K562 (cell line): ENCODE results near the gene KRT77. TPM values are rescaled to one million over a fixed set of nuclear protein-coding genes. Genes with fewer than 3 reads are reported as not detected.

Source experiments
- ATAC-seq: fragments of 200-7000 bp; cut with Tn5 transposase; 3 replicates; pipeline ENCODE4 v1.9.1; 2020; ENCODE audit warnings: moderate library complexity
- BruUV-seq: library from RNA; stranded (reverse); fragments of 400-500 nt; replicated peaks from 2 replicates; lab custom pipeline; 2021; lab: Mats Ljungman, UMichigan
- CTCF ChIA-PET: fragments of 300-600 bp; formaldehyde crosslinking; extraction: SDS; loops from one replicate; lab custom pipeline; 2021; ENCODE audit warnings: low intra/inter-chr PET ratio; lab: Yijun Ruan, JAX
- POLR2A ChIA-PET: fragments of 300-600, 350-650 bp; sonication (Branson Sonifier 250); formaldehyde crosslinking; extraction: SDS; loops from one replicate; lab custom pipeline; 2021; ENCODE audit warnings: antibody characterized with exemption, inconsistent platforms; lab: Yijun Ruan, JAX
- DNase-seq, 4 experiments: peaks; one replicate each; pipeline versions ENCODE4 v3.0.0 to v3.0.0-alpha.2; 2011 to 2018; ENCODE audit warnings: low spot score in 3 of 4, mixed read lengths in 3 of 4; ENCODE audit errors: extremely low read depth in 1 of 4
- FAIRE-seq: peaks from 2 replicates; lab custom pipeline; 2011; peaks lifted over from hg19 to GRCh38; lab: Jason Lieb, UNC
- H2AFZ ChIP-seq: 2 replicates; pipeline ENCODE4 v1.6.0; 2011; ENCODE audit warnings: low read depth, low read length, control low read depth, inconsistent platforms
- H3K27ac ChIP-seq: fragments of 200-600 bp; 3 replicates; pipeline ENCODE4 v1.8.0; 2011; ENCODE audit warnings: low read depth, mild to moderate bottlenecking, control low read depth, inconsistent platforms, low read length, moderate library complexity, mixed read lengths; ENCODE audit errors: extremely low read depth
- H3K27me3 ChIP-seq, 2 experiments: fragments of 300-600 bp in 1 of 2; 2 replicates in 1 of 2; 3 replicates in 1 of 2; pipeline versions ENCODE4 v1.6.0 to v1.8.0; 2011; ENCODE audit warnings: inconsistent platforms in 2 of 2, low read length in 2 of 2, mild to moderate bottlenecking in 1 of 2, mixed read lengths in 1 of 2, moderate library complexity in 1 of 2; ENCODE audit not compliant: control insufficient read depth in 2 of 2, insufficient read depth in 2 of 2
- H3K36me3 ChIP-seq: fragments of 300-600 bp; 3 replicates; pipeline ENCODE4 v1.8.0; 2011; ENCODE audit warnings: mild to moderate bottlenecking, low read length, inconsistent platforms; ENCODE audit not compliant: control insufficient read depth, insufficient read depth
- H3K4me1 ChIP-seq, 2 experiments: fragments of 200-600 bp in 1 of 2; replicated peaks in 1 of 2; 2 replicates in 1 of 2; 3 replicates in 1 of 2; pipeline versions ENCODE4 v1.5.1 to v1.8.0; 2011; ENCODE audit warnings: inconsistent platforms in 2 of 2, low read length in 2 of 2, mild to moderate bottlenecking in 1 of 2, mixed read lengths in 1 of 2, moderate library complexity in 1 of 2; ENCODE audit not compliant: control insufficient read depth in 2 of 2, insufficient read depth in 2 of 2
- H3K4me2 ChIP-seq: 2 replicates; pipeline ENCODE4 v1.6.1; 2011; ENCODE audit warnings: low read length, control low read depth, inconsistent platforms, mixed read lengths; ENCODE audit not compliant: insufficient read depth
- H3K4me3 ChIP-seq: fragments of 200-600 bp; sonication (generic), shearing (Covaris generic); 2 replicates; pipeline ENCODE4 v1.5.1; 2016; ENCODE audit warnings: control low read depth, inconsistent platforms
- H3K79me2 ChIP-seq: fragments of 200-600 bp; 3 replicates; pipeline ENCODE4 v1.8.0; 2011; ENCODE audit warnings: low read length, inconsistent platforms; ENCODE audit not compliant: control insufficient read depth, insufficient read depth
- H3K9ac ChIP-seq, 2 experiments: 2 replicates each; pipeline versions ENCODE4 v1.6.0 to v1.6.1; 2011; ENCODE audit warnings: low read depth in 2 of 2, low read length in 2 of 2, control low read depth in 1 of 2, inconsistent platforms in 1 of 2, mild to moderate bottlenecking in 1 of 2, mixed read lengths in 1 of 2; ENCODE audit not compliant: insufficient read depth in 1 of 2
- H3K9me1 ChIP-seq: one replicate; pipeline ENCODE4 v1.6.0; 2011; ENCODE audit warnings: inconsistent platforms, mild to moderate bottlenecking, low read length, moderate library complexity; ENCODE audit not compliant: control insufficient read depth, insufficient read depth
- H3K9me3 ChIP-seq: replicated peaks from 2 replicates; pipeline ENCODE4 v1.5.1; 2011; ENCODE audit warnings: low read depth, low read length, inconsistent platforms; ENCODE audit not compliant: control insufficient read depth, insufficient read depth
- H4K20me1 ChIP-seq: replicated peaks from 2 replicates; pipeline ENCODE4 v1.6.1; 2011; ENCODE audit warnings: low read length, inconsistent platforms, mixed read lengths; ENCODE audit not compliant: control insufficient read depth, insufficient read depth
- DLX4 ChIP-seq: fragments of 250-450 bp; sonication (Bioruptor Pico); IDR thresholded peaks from 2 replicates; pipeline ENCODE4 v1.6.1; 2021; ENCODE audit warnings: mild to moderate bottlenecking
- SREBF1 ChIP-seq: fragments of 150-350 bp; IDR thresholded peaks from 2 replicates; pipeline ENCODE4 v1.6.1; 2014; ENCODE audit warnings: antibody characterized with exemption, low read depth, low read length, borderline replicate concordance
- STAT5B ChIP-seq: fragments of 250-450 bp; sonication (Bioruptor Pico); IDR thresholded peaks from 2 replicates; pipeline ENCODE4 v1.8.0; 2021; ENCODE audit warnings: mild to moderate bottlenecking, inconsistent platforms
- ZNF263 ChIP-seq: sonication (generic); formaldehyde crosslinking; IDR thresholded peaks from 2 replicates; pipeline ENCODE4 v1.8.0; 2022; ENCODE audit warnings: mild to moderate bottlenecking, missing genetic modification reagents, borderline replicate concordance
- ZNF445 ChIP-seq: fragments of 250-450 bp; sonication (Bioruptor Pico); IDR thresholded peaks from 2 replicates; pipeline ENCODE4 v1.4.0; 2020; ENCODE audit warnings: low read depth, mild to moderate bottlenecking, moderate library complexity
- in situ Hi-C: fragments of 300-500 bp; cut with MboI; formaldehyde crosslinking; loops from 4 replicates; pipeline ENCODE4 v1.15.0; 2018; ENCODE audit warnings: inconsistent platforms, mixed read lengths
- intact Hi-C: fragments of 100-400 bp; cut with micrococcal nuclease; formaldehyde crosslinking; loops from 2 replicates; pipeline ENCODE4 v1.14.2; 2022
- polyA plus RNA-seq, 8 experiments: library from polyadenylated mRNA; depleted of rRNA in 4 of 8; stranded (reverse) in 5 of 8; unstranded in 3 of 8; fragments of >200 nt; fragmentation: Nextera tagmentation in 2 of 8; fragmentation: Illumina TruSeq in 1 of 8; extraction: Ambion mirVana in 2 of 8; extraction: Trizol in 1 of 8; gene quantifications; 2 replicates each; pipeline versions ENCODE4 v1.2.1 to v1.2.3, GENCODE V29; 2011 to 2014; ENCODE audit warnings: inconsistent platforms in 1 of 8, missing spikeins in 1 of 8
- total RNA-seq, 7 experiments: library from RNA; depleted of rRNA in 6 of 7; stranded (reverse); fragments of >200 nt in 6 of 7; fragmentation: Illumina TruSeq in 2 of 7; extraction: Trizol in 2 of 7; gene quantifications; 2 replicates each; pipeline versions ENCODE4 v1.2.1 to v1.2.3, GENCODE V29; 2011 to 2021; ENCODE audit warnings: low replicate concordance in 1 of 7

The KRT77 gene
- total and polyA plus RNA-seq, 9 of the 15 experiments (the other 6 are each of a cell fraction or from before 2014, with no cell fraction given), result not detected

- no peak for TF ChIP-seq DLX4 (CRISPR knock-in tag)
- TF ChIP-seq ZNF445 (CRISPR knock-in tag), result no peak
- TF ChIP-seq SREBF1, result no peak
These were observed 13.4 kb downstream of the KRT77 start (continued) for GRCh38 chr12:52689936-52690335.

- Histone ChIP-seq H3K79me2 (no peaks in the 10 kb centered on the region), H4K20me1 (peaks cover 4% of the 10 kb centered on the region; the same call in 1 of the 2 replicates), H2AFZ (no peak overlapping the region), H3K4me2 (no peak overlapping the region), H3K27me3 (peaks cover 6 to 36% of the 10 kb centered on the region in 2 experiments; a peak in 4 of 5 replicates), H3K4me3 (no peak overlapping the region), H3K36me3 (no peaks in the 10 kb centered on the region), H3K9me3 (no peaks in the 10 kb centered on the region), H3K9ac (no peak overlapping the region), H3K9me1 (no peaks in the 10 kb centered on the region), H3K4me1 (peaks cover 0 to 10% of the 10 kb centered on the region in 2 experiments; a peak in 1 of 5 replicates), H3K27ac (no peak overlapping the region)
- ChIA-PET CTCF (no interaction called here), POLR2A (no interaction called here)
- DNase-seq (no peak), FAIRE-seq (no peak), ATAC-seq (no peak)
- in situ Hi-C loops, result no loop called here
- intact Hi-C loops, result no loop called here
- no TSS peak for BruUV-seq
- TF ChIP-seq ZNF263 (0 out of 2 replicates have a peak, but pooled peaks have one; percentile 31), STAT5B (CRISPR knock-in tag) (no peak)
These were observed 14.1 kb downstream of the KRT77 start for GRCh38 chr12:52689239-52689638.
